SU-DHL-6 (cell line): ENCODE data around the gene C1QTNF6.

Experiments
- H2AFZ ChIP-seq: fragments of 200-600 bp; sonication (generic); 2 replicates; pipeline ENCODE4 v1.6.1; 2014; ENCODE audit warnings: low read depth, mild to moderate bottlenecking, moderate library complexity, mixed read lengths, antibody characterized with exemption, low read length; ENCODE audit not compliant: severe bottlenecking
- H3F3A ChIP-seq: fragments of 200-600 bp; shearing (Covaris generic); 2 replicates; pipeline ENCODE4 v1.6.0; 2016; ENCODE audit warnings: antibody characterized with exemption, mild to moderate bottlenecking; ENCODE audit not compliant: insufficient read depth
- H3K27ac ChIP-seq: fragments of 200-600 bp; sonication (generic); 2 replicates; pipeline ENCODE4 v1.5.1; 2016; ENCODE audit warnings: low read depth, mild to moderate bottlenecking, low read length, moderate library complexity, mixed read lengths
- H3K27me3 ChIP-seq: fragments of 200-600 bp; sonication (generic), shearing (Covaris generic); 2 replicates; pipeline ENCODE4 v1.6.0; 2014; ENCODE audit warnings: mild to moderate bottlenecking, low read length
- H3K36me3 ChIP-seq: fragments of 200-600 bp; sonication (generic); 2 replicates; pipeline ENCODE4 v1.6.1; 2014; ENCODE audit warnings: mild to moderate bottlenecking, low read length, mixed read lengths
- H3K4me2 ChIP-seq: fragments of 300-600, 200-600 bp; shearing (Covaris generic), sonication (generic); 2 replicates; pipeline ENCODE4 v1.6.0; 2014; ENCODE audit warnings: low read length, low read depth, mild to moderate bottlenecking; ENCODE audit not compliant: poor library complexity, severe bottlenecking
- H3K4me3 ChIP-seq: fragments of 200-600 bp; sonication (generic); 2 replicates; pipeline ENCODE4 v1.5.1; 2014; ENCODE audit warnings: antibody characterized with exemption, low read length, mild to moderate bottlenecking, mixed read lengths; ENCODE audit not compliant: insufficient read depth, poor library complexity, severe bottlenecking
- H3K79me2 ChIP-seq: fragments of 200-600 bp; sonication (generic); 2 replicates; pipeline ENCODE4 v1.6.1; 2014; ENCODE audit warnings: mild to moderate bottlenecking, low read length, moderate library complexity; ENCODE audit not compliant: insufficient read depth
- H3K9ac ChIP-seq: fragments of 200-600 bp; sonication (generic); 2 replicates; pipeline ENCODE4 v1.7.0; 2014; ENCODE audit warnings: mild to moderate bottlenecking, low read length
- H3K9me2 ChIP-seq: fragments of 200-600 bp; sonication (generic); replicated peaks from 2 replicates; pipeline ENCODE4 v1.6.1; 2014; ENCODE audit warnings: low read length; ENCODE audit not compliant: insufficient read depth
- H3K9me3 ChIP-seq: fragments of 200-600 bp; sonication (generic); 2 replicates; pipeline ENCODE4 v1.6.1; 2014; ENCODE audit warnings: low read length, mixed read lengths; ENCODE audit not compliant: insufficient read depth
- H4K20me1 ChIP-seq: fragments of 200-600 bp; sonication (generic); 2 replicates; pipeline ENCODE4 v1.6.1; 2014; ENCODE audit warnings: low read depth, mild to moderate bottlenecking, antibody characterized with exemption, low read length, moderate library complexity, mixed read lengths
- CTCF ChIP-seq: fragments of 200-600 bp; sonication (generic); IDR thresholded peaks from one replicate; pipeline ENCODE4 v1.5.1; 2017; ENCODE audit warnings: antibody characterized with exemption, mild to moderate bottlenecking, low read length, moderate library complexity; ENCODE audit not compliant: insufficient read depth, poor library complexity, severe bottlenecking
- EZH2phosphoT487 ChIP-seq: fragments of 200-600 bp; sonication (generic), shearing (Covaris generic); conservative IDR thresholded peaks from 2 replicates; pipeline ENCODE4 v1.6.1; 2018; ENCODE audit warnings: mild to moderate bottlenecking, antibody characterized with exemption, low read length, moderate library complexity, mixed read lengths

The C1QTNF6 gene

GRCh38 chr22:37192741-37193140 lies 4.7 kb upstream of the C1QTNF6 start:
- H3K9me2 ChIP-seq = no peaks in the 10 kb centered on the region
- H3K79me2 ChIP-seq = no peaks in the 10 kb centered on the region
- no peak overlapping the region for H3K4me3 ChIP-seq
- no peak overlapping the region for H2AFZ ChIP-seq
- no peaks in the 10 kb centered on the region for H4K20me1 ChIP-seq
- no peak for TF ChIP-seq EZH2phosphoT487
- no peak for TF ChIP-seq CTCF
- no peaks in the 10 kb centered on the region for H3F3A ChIP-seq
- no peaks in the 10 kb centered on the region; the same call in 1 of the 2 replicates for H3K36me3 ChIP-seq
- no peak overlapping the region for H3K9ac ChIP-seq
- H3K27me3 ChIP-seq = no peaks in the 10 kb centered on the region
- H3K27ac ChIP-seq = no peak overlapping the region
- peaks cover 13% of the 10 kb centered on the region; the same call in 1 of the 2 replicates for H3K9me3 ChIP-seq
- H3K4me2 ChIP-seq = no peak overlapping the region

GRCh38 chr22:37192204-37192603 lies 4.2 kb upstream of the C1QTNF6 start:
- Histone ChIP-seq H3K9me2 (no peaks in the 10 kb centered on the region), H3K27ac (no peak overlapping the region), H3K4me2 (no peak overlapping the region), H3K36me3 (no peaks in the 10 kb centered on the region; the same call in 1 of the 2 replicates), H3K27me3 (no peaks in the 10 kb centered on the region), H3K4me3 (no peak overlapping the region), H4K20me1 (no peaks in the 10 kb centered on the region), H3K79me2 (no peaks in the 10 kb centered on the region), H3K9ac (no peak overlapping the region), H3F3A (no peaks in the 10 kb centered on the region), H2AFZ (no peak overlapping the region), H3K9me3 (peaks cover 13% of the 10 kb centered on the region; the same call in 1 of the 2 replicates)
- TF ChIP-seq CTCF = no peak
- TF ChIP-seq EZH2phosphoT487 = no peak

GRCh38 chr22:37190262-37190780 lies 2.3 kb upstream of the C1QTNF6 start:
- no peak overlapping the region for H3K4me2 ChIP-seq
- no peaks in the 10 kb centered on the region; the same call in 1 of the 2 replicates for H3K36me3 ChIP-seq
- no peak overlapping the region for H3K27ac ChIP-seq

More at GRCh38 chr22:37190262-37190780, 2.3 kb upstream of the C1QTNF6 start:
- peaks cover 13% of the 10 kb centered on the region; the same call in 1 of the 2 replicates for H3K9me3 ChIP-seq
- H3K79me2 ChIP-seq = no peaks in the 10 kb centered on the region
- no peak overlapping the region for H3K9ac ChIP-seq
- H4K20me1 ChIP-seq = no peaks in the 10 kb centered on the region
- no peak overlapping the region for H2AFZ ChIP-seq
- H3K4me3 ChIP-seq = no peak overlapping the region
- no peaks in the 10 kb centered on the region for H3F3A ChIP-seq
- TF ChIP-seq CTCF (no peak), EZH2phosphoT487 (no peak)
- no peaks in the 10 kb centered on the region for H3K27me3 ChIP-seq
- H3K9me2 ChIP-seq = no peaks in the 10 kb centered on the region
